PC-3 (cell line): ENCODE data around the gene MGLL. TPM values are rescaled to one million over a fixed set of nuclear protein-coding genes. Genes with fewer than 3 reads are reported as not detected.

ENCODE experiments used
- ATAC-seq: fragments of 200-7000 bp; cut with Tn5 transposase; 2 replicates; pipeline ENCODE4 v1.9.1; 2020; ENCODE audit warnings: mild to moderate bottlenecking, moderate library complexity
- BruUV-seq: library from RNA; stranded (reverse); fragments of 400-500 nt; replicated peaks from 2 replicates; lab custom pipeline; 2021; lab: Mats Ljungman, UMichigan
- CTCF ChIA-PET: fragments of 300-600 bp; sonication (Branson Sonifier 250); formaldehyde crosslinking; loops from one replicate; lab custom pipeline; 2022; ENCODE audit warnings: antibody characterized with exemption; lab: Charles Lee
- POLR2A ChIA-PET: fragments of 300-600 bp; sonication (Branson Sonifier 250); formaldehyde crosslinking; loops from one replicate; lab custom pipeline; 2022; ENCODE audit warnings: antibody characterized with exemption; ENCODE audit not compliant: unreplicated experiment; lab: Charles Lee
- DNase-seq: peaks from one replicate; pipeline ENCODE4 v3.0.0-alpha.2; 2015
- H2AFZ ChIP-seq: fragments of 300-600 bp; sonication (generic); 2 replicates; pipeline ENCODE4 v1.6.0; 2016; ENCODE audit warnings: antibody characterized with exemption, low read length
- H3F3A ChIP-seq: fragments of 300-600 bp; sonication (generic); one replicate; pipeline ENCODE4 v1.6.0; 2017; ENCODE audit warnings: antibody characterized with exemption, low read length, control low read depth, mild to moderate bottlenecking; ENCODE audit not compliant: unreplicated experiment
- H3K27ac ChIP-seq: fragments of 300-600 bp; sonication (generic); 2 replicates; pipeline ENCODE4 v1.5.1; 2016; ENCODE audit warnings: mild to moderate bottlenecking, low read length
- H3K27me3 ChIP-seq: fragments of 300-600 bp; sonication (generic); 2 replicates; pipeline ENCODE4 v1.6.1; 2016; ENCODE audit warnings: low read length, mixed read lengths
- H3K36me3 ChIP-seq: fragments of 300-600 bp; sonication (generic); 2 replicates; pipeline ENCODE4 v1.6.1; 2016; ENCODE audit warnings: low read depth, mixed run types, low read length, mixed read lengths
- H3K4me1 ChIP-seq: fragments of 300-600 bp; sonication (generic); 2 replicates; pipeline ENCODE4 v1.5.1; 2016; ENCODE audit warnings: low read length; ENCODE audit not compliant: insufficient read depth
- H3K4me2 ChIP-seq: fragments of 300-600 bp; sonication (generic); 2 replicates; pipeline ENCODE4 v1.6.0; 2016; ENCODE audit warnings: low read length
- H3K4me3 ChIP-seq: fragments of 300-600 bp; sonication (generic); 2 replicates; pipeline ENCODE4 v1.5.1; 2016; ENCODE audit warnings: mild to moderate bottlenecking, low read length, mixed read lengths
- H3K79me2 ChIP-seq: fragments of 300-600 bp; sonication (generic); 2 replicates; pipeline ENCODE4 v1.6.1; 2017; ENCODE audit warnings: low read length, mixed read lengths
- H3K9ac ChIP-seq: fragments of 300-600 bp; sonication (generic); 2 replicates; pipeline ENCODE4 v1.6.0; 2016; ENCODE audit warnings: mild to moderate bottlenecking, low read length
- H3K9me2 ChIP-seq: fragments of 300-600 bp; sonication (generic); replicated peaks from 2 replicates; pipeline ENCODE4 v1.6.1; 2016; ENCODE audit warnings: mixed run types, low read length, mixed read lengths
- H3K9me3 ChIP-seq: fragments of 300-600 bp; sonication (generic); 2 replicates; pipeline ENCODE4 v1.6.1; 2016; ENCODE audit warnings: low read length, mixed read lengths
- H4K20me1 ChIP-seq: fragments of 300-600 bp; sonication (generic); 2 replicates; pipeline ENCODE4 v1.6.1; 2016; ENCODE audit warnings: low read length, mixed read lengths
- CTCF ChIP-seq: fragments of 300-600 bp; sonication (generic); conservative IDR thresholded peaks from 2 replicates; pipeline ENCODE4 v1.5.1; 2017; ENCODE audit warnings: antibody characterized with exemption, low read depth, mild to moderate bottlenecking, low read length
- EZH2 ChIP-seq: fragments of 300-600 bp; sonication (generic); IDR thresholded peaks from one replicate; pipeline ENCODE4 v1.6.1; 2017; ENCODE audit warnings: antibody characterized with exemption, mild to moderate bottlenecking, low read length; ENCODE audit not compliant: unreplicated experiment
- EZH2phosphoT487 ChIP-seq: fragments of 300-600 bp; sonication (generic); IDR thresholded peaks from 2 replicates; pipeline ENCODE4 v1.6.1; 2018; ENCODE audit warnings: mild to moderate bottlenecking, antibody characterized with exemption, low read length, borderline replicate concordance
- intact Hi-C: fragments of 100-400 bp; cut with micrococcal nuclease; formaldehyde crosslinking; loops from 2 replicates; pipeline ENCODE4 v1.9.0; 2023
- total RNA-seq: library from RNA; depleted of rRNA; stranded (reverse); fragments of >200 nt; gene quantifications from 2 replicates; pipeline ENCODE4 v1.2.3, GENCODE V29; 2014

The MGLL gene
- total RNA-seq, 1 experiment from 2014 or later, result 38.7 TPM

DNA sequence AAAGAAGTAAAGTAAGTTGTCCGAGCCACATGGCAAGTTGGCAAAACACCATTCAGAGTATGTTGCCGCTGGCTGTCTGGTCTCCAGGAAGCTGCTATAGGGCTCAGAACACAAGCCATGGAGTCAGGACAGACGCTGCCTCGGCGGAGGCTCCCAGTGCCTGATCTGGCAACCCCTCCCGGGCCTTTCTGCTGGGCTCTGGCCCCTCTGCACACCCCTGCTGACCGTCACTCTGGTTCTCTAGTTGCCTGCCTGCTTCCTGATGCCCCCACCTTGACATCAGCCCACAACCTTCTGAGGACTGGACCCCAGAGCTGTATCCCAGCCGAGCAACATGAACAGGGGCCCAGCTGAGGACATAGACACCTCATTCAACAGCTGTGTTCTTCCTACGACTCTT, 39.1 kb downstream of the MGLL start:
- no peak overlapping the region for H3K27ac ChIP-seq
- ATAC-seq (no peak), DNase-seq (no peak)
- H3K9me2 ChIP-seq, result no peaks in the 10 kb centered on the region
- no peak overlapping the region for H3K4me2 ChIP-seq
- ChIA-PET CTCF (no interaction called here), POLR2A (no interaction called here)
- no peak overlapping the region for H2AFZ ChIP-seq
- no TSS peak for BruUV-seq
- H3K9ac ChIP-seq, result no peak overlapping the region
- peaks cover 11% of the 10 kb centered on the region for H3K4me1 ChIP-seq
- TF ChIP-seq EZH2 (no peak), EZH2phosphoT487 (no peak), CTCF (no peak)
- H3K79me2 ChIP-seq, result no peaks in the 10 kb centered on the region
- no peaks in the 10 kb centered on the region for H3K9me3 ChIP-seq
- no peak overlapping the region for H3K4me3 ChIP-seq
- no peaks in the 10 kb centered on the region for H4K20me1 ChIP-seq
- H3K36me3 ChIP-seq, result peaks cover 5% of the 10 kb centered on the region; the same call in 1 of the 2 replicates
- no peaks in the 10 kb centered on the region for H3K27me3 ChIP-seq
- no peaks in the 10 kb centered on the region for H3F3A ChIP-seq
- intact Hi-C loops, result no loop called here

- no peak overlapping the region for H3K9ac ChIP-seq
- peaks cover 11% of the 10 kb centered on the region for H3K4me1 ChIP-seq
- no peaks in the 10 kb centered on the region for H3K9me3 ChIP-seq
- ATAC-seq, result no peak
- no peaks in the 10 kb centered on the region for H4K20me1 ChIP-seq
- intact Hi-C loops, result no loop called here
- DNase-seq, result no peak
- no TSS peak for BruUV-seq
- H3K4me3 ChIP-seq, result no peak overlapping the region
- TF ChIP-seq CTCF (no peak), EZH2 (no peak)
- no peak overlapping the region for H2AFZ ChIP-seq
- no peak overlapping the region for H3K27ac ChIP-seq
- no peak overlapping the region for H3K4me2 ChIP-seq
- ChIA-PET POLR2A (no interaction called here), CTCF (no interaction called here)
- H3K27me3 ChIP-seq, result no peaks in the 10 kb centered on the region
- H3K36me3 ChIP-seq, result peaks cover 14% of the 10 kb centered on the region
- H3K79me2 ChIP-seq, result 0 out of 2 replicates have a peak, but pooled peaks cover 10% of the 10 kb centered on the region
- no peaks in the 10 kb centered on the region for H3F3A ChIP-seq
- no peaks in the 10 kb centered on the region for H3K9me2 ChIP-seq
These were observed 40.8 kb downstream of the MGLL start for GRCh38 chr3:127781411-127782001.

GRCh38 chr3:127780536-127781400, 41.5 kb downstream of the MGLL start:
- TF ChIP-seq EZH2phosphoT487 (no peak), CTCF (no peak), EZH2 (no peak)
- Histone ChIP-seq H3K4me3 (no peak overlapping the region), H3F3A (no peaks in the 10 kb centered on the region), H3K9me2 (no peaks in the 10 kb centered on the region), H3K9me3 (no peaks in the 10 kb centered on the region), H3K27ac (no peak overlapping the region), H3K79me2 (0 out of 2 replicates have a peak, but pooled peaks cover 17% of the 10 kb centered on the region), H2AFZ (no peak overlapping the region), H3K4me2 (no peak overlapping the region), H3K4me1 (peaks cover 11% of the 10 kb centered on the region), H3K9ac (no peak overlapping the region), H4K20me1 (no peaks in the 10 kb centered on the region), H3K27me3 (no peaks in the 10 kb centered on the region), H3K36me3 (peaks cover 14% of the 10 kb centered on the region)
- POLR2A ChIA-PET, result no interaction called here
- DNase-seq (no peak), ATAC-seq (no peak)
- intact Hi-C loops, result no loop called here
- BruUV-seq, result no TSS peak
- CTCF ChIA-PET, result interaction anchor here (0.6 kb wide), 1 partner anchor 99 kb away, joined by 3 read pairs; no protein-coding TSS in a partner anchor
